GM19372 (cell line): ENCODE results near the gene TIPRL.

ENCODE experiments used
- ATAC-seq: cut with Tn5 transposase; IDR thresholded peaks from one replicate; pipeline ENCODE4 v1.9.1; 2021; ENCODE audit warnings: mild to moderate bottlenecking, low read depth, moderate library complexity; ENCODE audit not compliant: unreplicated experiment

TIPRL gene

DNA sequence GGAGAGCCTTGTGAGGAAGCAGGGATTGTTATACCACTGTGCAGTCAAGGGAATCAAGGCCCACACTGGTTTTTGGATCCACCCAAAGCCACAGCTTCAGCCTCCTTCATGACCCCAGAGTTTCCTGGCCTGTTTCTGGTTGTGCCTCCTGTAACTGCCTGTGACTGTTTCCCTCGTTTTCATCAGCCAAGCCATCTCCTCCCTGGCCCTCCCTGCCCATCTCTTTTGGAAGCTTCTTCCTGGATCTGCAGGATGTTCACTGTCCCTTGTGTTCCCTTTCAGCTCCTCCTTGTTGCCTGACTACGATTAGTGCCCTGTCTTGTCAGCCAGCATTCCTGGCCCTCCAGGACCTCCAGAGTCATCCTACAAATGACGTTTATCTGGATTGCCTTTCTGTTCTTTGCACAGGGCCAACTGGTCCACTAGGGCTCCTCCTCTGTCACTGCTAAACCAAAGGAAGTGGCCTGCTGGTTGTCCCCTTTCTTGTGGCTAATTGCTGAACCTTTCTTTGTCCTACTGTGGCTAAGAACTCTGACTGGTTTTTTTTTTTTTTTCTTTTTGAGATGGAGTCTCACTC lies 65.0 kb downstream of the TIPRL start:
- ATAC-seq, result no peak

DNA sequence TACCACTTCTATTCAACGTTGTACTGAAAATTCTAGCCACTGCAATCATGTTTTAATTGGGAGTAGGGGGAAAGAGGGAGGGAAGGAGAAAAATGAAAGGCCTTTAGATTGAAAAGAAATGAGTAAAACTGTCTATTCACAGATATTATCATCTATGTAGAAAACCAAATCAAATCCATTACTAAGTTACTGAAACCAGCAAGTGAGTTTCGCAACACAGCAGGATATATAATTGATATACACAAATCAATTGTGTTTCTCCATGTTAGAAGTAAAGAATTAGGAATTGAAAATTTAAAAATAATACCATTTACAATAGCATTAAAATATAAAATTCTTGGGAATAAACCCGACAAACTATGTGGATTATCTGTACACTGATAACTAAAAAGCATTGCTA lies 66.3 kb downstream of the TIPRL start:
- no peak for ATAC-seq

DNA sequence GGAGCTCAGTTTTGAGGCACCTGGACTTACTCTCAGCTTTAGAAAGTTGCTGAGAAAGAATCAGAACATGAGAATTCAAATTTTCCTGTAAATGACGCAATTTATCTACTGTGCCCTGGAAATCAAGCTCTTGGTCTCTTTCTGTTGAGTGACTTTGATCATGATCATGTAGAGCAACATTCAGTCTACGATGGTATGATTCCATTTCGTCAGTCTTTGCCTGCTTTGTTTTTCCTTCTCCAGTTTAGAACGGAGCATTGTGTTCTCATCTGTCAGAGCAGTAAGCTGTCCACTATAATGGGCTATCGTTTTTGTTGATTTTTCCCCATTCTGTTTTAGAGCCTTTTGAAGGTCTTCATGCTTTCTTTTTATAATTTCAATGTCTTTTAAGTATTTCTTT lies 67.7 kb downstream of the TIPRL start:
- ATAC-seq, result no peak
